ENCODE measurements around the gene WDTC1.

The WDTC1 gene

GRCh38 chr1:27339213-27339612, 104.8 kb downstream of the WDTC1 start:
- DNase-seq = no peak

- peak; percentile 47 for DNase-seq
These were observed 107.3 kb downstream of the WDTC1 start, which contains the start of gene SYTL1 for GRCh38 chr1:27341525-27342252. Gene SYTL1 (plus strand): TSS chr1:27342022. CDS start chr1:27345335, 3,313 bp downstream.

- no peak for DNase-seq
These were observed 108.0 kb downstream of the WDTC1 start for GRCh38 chr1:27342391-27342777.

GRCh38 chr1:27342778-27343638, 108.6 kb downstream of the WDTC1 start:
- DNase-seq = peak; percentile 70

- no peak for DNase-seq
These were observed 109.2 kb downstream of the WDTC1 start for GRCh38 chr1:27343639-27344025.

- DNase-seq = no peak
These were observed 110.8 kb downstream of the WDTC1 start for GRCh38 chr1:27345272-27345671.

- no peak for DNase-seq
These were observed 111.9 kb downstream of the WDTC1 start for GRCh38 chr1:27346357-27346756.

- DNase-seq = no peak
These were observed 112.7 kb downstream of the WDTC1 start for GRCh38 chr1:27346991-27347624.

- no peak for DNase-seq
These were observed 114.7 kb downstream of the WDTC1 start for GRCh38 chr1:27348861-27349783.

- DNase-seq = no peak
These were observed 115.6 kb downstream of the WDTC1 start for GRCh38 chr1:27349784-27350662.

- DNase-seq = no peak
These were observed 116.5 kb downstream of the WDTC1 start for GRCh38 chr1:27350663-27351540.

GRCh38 chr1:27351541-27352107, 117.2 kb downstream of the WDTC1 start:
- DNase-seq = no peak

- no peak for DNase-seq
These were observed 118.7 kb downstream of the WDTC1 start for GRCh38 chr1:27353166-27353565.

GRCh38 chr1:27353629-27354028, 119.2 kb downstream of the WDTC1 start:
- DNase-seq = no peak

GRCh38 chr1:27355683-27356082, 121.3 kb downstream of the WDTC1 start:
- no peak for DNase-seq

- DNase-seq = no peak
These were observed 121.8 kb downstream of the WDTC1 start for GRCh38 chr1:27356277-27356618.

GRCh38 chr1:27356619-27357280, 122.3 kb downstream of the WDTC1 start:
- no peak for DNase-seq

- peak; percentile 38 for DNase-seq
These were observed 123.0 kb downstream of the WDTC1 start for GRCh38 chr1:27357281-27358037.
